K562 (cell line): ENCODE results near the gene TIMM50.

Experiments used
- JUN ChIP-seq, 2 experiments: sonication (generic) in 1 of 2; formaldehyde crosslinking in 1 of 2; IDR thresholded peaks; 2 replicates each; pipeline versions ENCODE4 v1.6.1 to v1.8.0; 2012 to 2022; ENCODE audit warnings: borderline replicate concordance in 2 of 2, mild to moderate bottlenecking in 2 of 2, improper control_type of control experiment in 1 of 2, low read depth in 1 of 2, low read length in 1 of 2, missing genetic modification reagents in 1 of 2
- NRF1 ChIP-seq, 2 experiments: fragments of 450-650 bp; IDR thresholded peaks in 1 of 2; conservative IDR thresholded peaks in 1 of 2; 2 replicates each; pipeline ENCODE4 v1.6.1; 2014; ENCODE audit warnings: mild to moderate bottlenecking in 2 of 2

DNA sequence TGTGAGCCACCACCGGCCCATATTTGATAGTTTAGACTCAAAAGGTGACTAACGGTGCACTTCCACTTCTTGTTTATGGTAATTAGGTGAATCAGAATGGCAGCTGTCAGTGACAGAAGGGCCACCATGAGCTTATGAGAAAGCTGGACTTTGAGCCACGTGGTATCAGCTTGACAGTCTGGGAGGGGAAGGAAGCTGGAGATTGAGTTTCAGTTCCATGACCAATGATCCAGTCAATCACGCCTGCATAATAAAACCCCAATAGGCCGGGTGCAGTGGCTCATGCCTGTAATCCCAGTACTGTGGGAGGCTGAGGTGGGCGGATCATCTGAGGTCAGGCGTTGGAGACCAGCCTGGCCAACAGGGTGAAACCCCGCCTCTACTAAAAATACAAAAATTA lies 43.9 kb downstream of the TIMM50 start:
- no peak for TF ChIP-seq NRF1 (conservative IDR thresholded peaks at IDR 0.05 in 1 of 2, IDR thresholded peaks at IDR 0.05 in 1 of 2)
- TF ChIP-seq JUN (IDR thresholded peaks at IDR 0.05; ENCODE audit: borderline replicate concordance, low read depth, low read length) = no peak
- no peak for TF ChIP-seq JUN (CRISPR knock-in tag; IDR thresholded peaks at IDR 0.05; ENCODE audit: borderline replicate concordance)
